SIG-M5 (cell line): ENCODE measurements around the gene PUSL1.

Experiments used
- DNase-seq: peaks from one replicate; lab custom pipeline; 2025; lab: John Stamatoyannopoulos, UW

Gene PUSL1

GRCh38 chr1:1325288-1326074 is 17.1 kb downstream of the PUSL1 start:
- DNase-seq = no peak

GRCh38 chr1:1326075-1326605 is 17.7 kb downstream of the PUSL1 start:
- DNase-seq = no peak

- no peak for DNase-seq
Measured at GRCh38 chr1:1327291-1327690, 18.9 kb downstream of the PUSL1 start.

- no peak for DNase-seq
Measured at GRCh38 chr1:1328254-1328653, 19.9 kb downstream of the PUSL1 start.

GRCh38 chr1:1329304-1330210 is 21.2 kb downstream of the PUSL1 start:
- DNase-seq = no peak

GRCh38 chr1:1330366-1331067 is 22.1 kb downstream of the PUSL1 start:
- no peak for DNase-seq

- no peak for DNase-seq
Measured at GRCh38 chr1:1331068-1331965, 22.9 kb downstream of the PUSL1 start, which contains the start of gene TAS1R3. TSS of gene TAS1R3 (plus strand) at chr1:1331280. CDS start at chr1:1331346, 66 bp downstream.

GRCh38 chr1:1332031-1332755 is 23.8 kb downstream of the PUSL1 start:
- DNase-seq = no peak

GRCh38 chr1:1332774-1333480 is 24.5 kb downstream of the PUSL1 start:
- no peak for DNase-seq

- no peak for DNase-seq
Measured at GRCh38 chr1:1333551-1334241, 25.3 kb downstream of the PUSL1 start.

- no peak for DNase-seq
Measured at GRCh38 chr1:1334835-1335234, 26.4 kb downstream of the PUSL1 start.

- DNase-seq = no peak
Measured at GRCh38 chr1:1335283-1335682, 26.9 kb downstream of the PUSL1 start.

GRCh38 chr1:1335792-1336248 is 27.4 kb downstream of the PUSL1 start:
- DNase-seq = no peak

GRCh38 chr1:1336446-1336845 is 28.0 kb downstream of the PUSL1 start:
- no peak for DNase-seq

GRCh38 chr1:1336931-1337792 is 28.8 kb downstream of the PUSL1 start:
- DNase-seq = no peak

GRCh38 chr1:1337793-1338147 is 29.4 kb downstream of the PUSL1 start:
- no peak for DNase-seq

GRCh38 chr1:1338278-1338677 is 29.9 kb downstream of the PUSL1 start:
- no peak for DNase-seq

GRCh38 chr1:1340185-1340584 is 31.8 kb downstream of the PUSL1 start:
- no peak for DNase-seq
